ENCODE results near the gene DHX8.

DHX8 gene

GRCh38 chr17:43543300-43543699 is 59.5 kb downstream of the DHX8 start:
- TF ChIP-seq, protein P1, sequence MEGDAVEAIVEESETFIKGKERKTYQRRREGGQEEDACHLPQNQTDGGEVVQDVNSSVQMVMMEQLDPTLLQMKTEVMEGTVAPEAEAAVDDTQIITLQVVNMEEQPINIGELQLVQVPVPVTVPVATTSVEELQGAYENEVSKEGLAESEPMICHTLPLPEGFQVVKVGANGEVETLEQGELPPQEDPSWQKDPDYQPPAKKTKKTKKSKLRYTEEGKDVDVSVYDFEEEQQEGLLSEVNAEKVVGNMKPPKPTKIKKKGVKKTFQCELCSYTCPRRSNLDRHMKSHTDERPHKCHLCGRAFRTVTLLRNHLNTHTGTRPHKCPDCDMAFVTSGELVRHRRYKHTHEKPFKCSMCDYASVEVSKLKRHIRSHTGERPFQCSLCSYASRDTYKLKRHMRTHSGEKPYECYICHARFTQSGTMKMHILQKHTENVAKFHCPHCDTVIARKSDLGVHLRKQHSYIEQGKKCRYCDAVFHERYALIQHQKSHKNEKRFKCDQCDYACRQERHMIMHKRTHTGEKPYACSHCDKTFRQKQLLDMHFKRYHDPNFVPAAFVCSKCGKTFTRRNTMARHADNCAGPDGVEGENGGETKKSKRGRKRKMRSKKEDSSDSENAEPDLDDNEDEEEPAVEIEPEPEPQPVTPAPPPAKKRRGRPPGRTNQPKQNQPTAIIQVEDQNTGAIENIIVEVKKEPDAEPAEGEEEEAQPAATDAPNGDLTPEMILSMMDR (IDR thresholded peaks at IDR 0.05): no peak
- Histone ChIP-seq H3K27ac (no peak overlapping the region), H3K4me3 (no peak overlapping the region)
- no peak for DNase-seq (ENCODE audit: low spot score)

- Histone ChIP-seq H3K27ac (no peak overlapping the region), H3K4me3 (no peak overlapping the region)
- TF ChIP-seq, protein P1 (IDR thresholded peaks at IDR 0.05): no peak
- DNase-seq (ENCODE audit: low spot score): no peak
Observed at GRCh38 chr17:43543771-43544575, 60.2 kb downstream of the DHX8 start.

DNA sequence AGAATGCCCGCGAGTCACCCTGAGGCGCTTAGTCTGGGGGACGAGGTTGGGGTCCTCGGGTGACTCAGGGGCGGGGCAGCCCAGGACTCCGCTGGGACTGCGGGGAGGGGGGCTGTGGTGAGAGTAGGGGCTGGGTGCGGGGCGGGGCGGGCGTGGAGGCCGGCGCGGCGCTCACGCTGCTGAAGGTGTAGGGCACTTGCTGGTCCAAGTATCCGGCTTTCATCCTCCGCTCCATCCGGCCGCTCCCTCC is 61.5 kb downstream of the DHX8 start:
- TF ChIP-seq, protein P1 (IDR thresholded peaks at IDR 0.05): no peak
- H3K27ac ChIP-seq: peak overlapping the region in 1 of 2 donors; percentile 1
- DNase-seq (ENCODE audit: low spot score): no peak
- H3K4me3 ChIP-seq: peak overlapping the region; percentile 72

- Histone ChIP-seq H3K4me3 (peak within 1 kb of the TSS; percentile 72), H3K27ac (peak within 1 kb of the TSS in 1 of 2 donors; percentile 1)
- peak; percentile 91 for DNase-seq (ENCODE audit: low spot score)
- TF ChIP-seq, protein P1 (IDR thresholded peaks at IDR 0.05): no peak
Observed at GRCh38 chr17:43546319-43547188, 62.8 kb downstream of the DHX8 start, which contains the start of gene ETV4. Gene ETV4, minus strand, starts transcription at chr17:43546340. Its CDS starts 723 bp downstream, at chr17:43545617.

- TF ChIP-seq, protein P1 (IDR thresholded peaks at IDR 0.05): no peak
- DNase-seq (ENCODE audit: low spot score): no peak
- H3K4me3 ChIP-seq: no peak overlapping the region
- H3K27ac ChIP-seq: no peak overlapping the region
Observed at GRCh38 chr17:43547189-43547550, 63.4 kb downstream of the DHX8 start.

DNA sequence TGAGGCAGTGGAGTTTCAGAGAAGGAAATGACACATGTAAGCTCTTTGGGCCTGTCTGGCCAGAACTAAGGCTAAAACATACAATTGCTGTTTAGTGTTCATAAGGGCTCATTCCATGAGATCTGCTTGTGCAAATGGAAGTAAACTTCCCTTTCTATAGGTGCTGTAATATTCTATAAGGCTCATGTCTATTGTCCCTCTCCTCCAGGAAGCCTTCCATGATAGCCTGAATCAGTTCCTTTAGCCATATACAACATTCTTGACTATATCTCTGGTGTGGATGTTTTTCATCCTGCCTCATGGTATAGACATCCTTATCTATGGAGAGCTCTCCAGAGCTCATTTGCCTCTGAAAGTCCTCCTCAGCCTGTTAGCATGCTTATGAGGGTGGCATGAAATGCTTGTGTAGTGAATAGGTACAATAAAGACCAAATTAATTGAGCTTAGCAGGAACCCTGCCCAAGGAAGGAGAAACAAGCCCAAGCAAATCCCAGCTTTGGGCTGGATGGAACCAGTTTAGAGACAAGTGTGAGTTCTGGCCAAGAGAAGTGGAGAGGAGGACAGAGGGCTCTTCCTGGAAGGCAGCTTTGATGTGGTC is 64.0 kb downstream of the DHX8 start:
- H3K27ac ChIP-seq: no peak overlapping the region
- no peak for DNase-seq (ENCODE audit: low spot score)
- no peak overlapping the region for H3K4me3 ChIP-seq
- TF ChIP-seq, protein P1 (IDR thresholded peaks at IDR 0.05): no peak
